MM.1S (cell line): ENCODE results near the gene HASPIN.

Source experiments
- CTCF ChIP-seq: fragments of 300-600 bp; sonication (generic); IDR thresholded peaks from 2 replicates; pipeline ENCODE4 v1.5.1; 2016; ENCODE audit warnings: antibody characterized with exemption, low read length, mixed read lengths
- EZH2phosphoT487 ChIP-seq: fragments of 300-600 bp; sonication (generic); IDR thresholded peaks from 2 replicates; pipeline ENCODE4 v1.6.1; 2018; ENCODE audit warnings: antibody characterized with exemption, low read length

- TF ChIP-seq EZH2phosphoT487 (no peak), CTCF (no peak)
Observed at GRCh38 chr17:3762922-3763776, 39.4 kb downstream of the HASPIN start.
